Endothelial cell of umbilical vein (primary cell): ENCODE data around the gene KLRD1. TPM values are rescaled to one million over a fixed set of nuclear protein-coding genes. Genes with fewer than 3 reads are reported as not detected.

Experiments used
- BruUV-seq: library from RNA; stranded (reverse); fragments of 400-500 nt; replicated peaks from 2 replicates; lab custom pipeline; 2021; lab: Mats Ljungman, UMichigan
- CTCF ChIA-PET: fragments of 300-600, 350-600 bp; sonication (Branson Sonifier 250); formaldehyde crosslinking; loops from one replicate; lab custom pipeline; 2021; ENCODE audit warnings: antibody characterized with exemption, inconsistent platforms; lab: Charles Lee
- POLR2A ChIA-PET: fragments of 300-600, 350-600 bp; sonication (Branson Sonifier 250); formaldehyde crosslinking; loops from one replicate; lab custom pipeline; 2021; ENCODE audit warnings: antibody characterized with exemption, inconsistent platforms; lab: Charles Lee
- DNase-seq: peaks from one replicate; pipeline ENCODE4 v3.0.0-alpha.2; 2011; ENCODE audit warnings: low read depth, low spot score
- FAIRE-seq: peaks from 2 replicates; lab custom pipeline; 2011; peaks lifted over from hg19 to GRCh38; lab: Jason Lieb, UNC
- H2AFZ ChIP-seq: 2 replicates; pipeline ENCODE4 v1.6.0; 2012; ENCODE audit warnings: low read depth, low read length, control low read depth, inconsistent platforms
- H3K27ac ChIP-seq: 2 replicates; pipeline ENCODE4 v1.5.1; 2011; ENCODE audit warnings: low read depth, mild to moderate bottlenecking, control low read depth, low read length, moderate library complexity; ENCODE audit not compliant: insufficient read depth
- H3K27me3 ChIP-seq, 2 experiments: 2 replicates each; pipeline versions ENCODE4 v1.6.0 to v1.6.1; 2011; ENCODE audit warnings: low read length in 2 of 2, mixed read lengths in 1 of 2; ENCODE audit not compliant: control insufficient read depth in 2 of 2, insufficient read depth in 2 of 2
- H3K36me3 ChIP-seq, 2 experiments: 2 replicates in 1 of 2; 3 replicates in 1 of 2; pipeline ENCODE4 v1.5.1; 2011; ENCODE audit warnings: low read length in 2 of 2, mild to moderate bottlenecking in 1 of 2, moderate library complexity in 1 of 2; ENCODE audit not compliant: control insufficient read depth in 2 of 2, insufficient read depth in 2 of 2; ENCODE audit errors: extremely low read depth in 1 of 2
- H3K4me1 ChIP-seq: 3 replicates; pipeline ENCODE4 v1.5.1; 2011; ENCODE audit warnings: mild to moderate bottlenecking, low read length; ENCODE audit not compliant: control insufficient read depth, insufficient read depth; ENCODE audit errors: extremely low read depth
- H3K4me2 ChIP-seq: 2 replicates; pipeline ENCODE4 v1.6.1; 2011; ENCODE audit warnings: low read length, control low read depth, mixed read lengths; ENCODE audit not compliant: insufficient read depth
- H3K4me3 ChIP-seq, 3 experiments: fragments of 200-600 bp in 1 of 3; sonication (generic), shearing (Covaris generic) in 1 of 3; replicated peaks in 1 of 3; 2 replicates each; pipeline ENCODE4 v1.5.1; 2011 to 2016; ENCODE audit warnings: control low read depth in 3 of 3, low read length in 3 of 3, mild to moderate bottlenecking in 2 of 3, inconsistent platforms in 1 of 3, low read depth in 1 of 3, moderate library complexity in 1 of 3; ENCODE audit not compliant: insufficient read depth in 1 of 3
- H3K79me2 ChIP-seq: 2 replicates; pipeline ENCODE4 v1.6.0; 2012; ENCODE audit warnings: low read length, inconsistent platforms; ENCODE audit not compliant: control insufficient read depth, insufficient read depth
- H3K9ac ChIP-seq: replicated peaks from 2 replicates; pipeline ENCODE3; 2011; ENCODE audit warnings: low read length, control low read depth; ENCODE audit not compliant: insufficient read depth; ENCODE audit errors: extremely low read depth
- H3K9me1 ChIP-seq: replicated peaks from 3 replicates; pipeline ENCODE4 v1.6.0; 2011; ENCODE audit warnings: mild to moderate bottlenecking, low read length; ENCODE audit not compliant: control insufficient read depth, insufficient read depth; ENCODE audit errors: extremely low read depth
- H3K9me3 ChIP-seq: replicated peaks from 2 replicates; pipeline ENCODE4 v1.5.1; 2012; ENCODE audit warnings: low read length, inconsistent platforms; ENCODE audit not compliant: control insufficient read depth, insufficient read depth
- H4K20me1 ChIP-seq: replicated peaks from 2 replicates; pipeline ENCODE3; 2011; ENCODE audit warnings: mild to moderate bottlenecking, low read length; ENCODE audit not compliant: control insufficient read depth, insufficient read depth; ENCODE audit errors: extremely low read depth
- CTCF ChIP-seq, 2 donors: IDR thresholded peaks; 1 replicate in 1 of 2; 2 replicates in 1 of 2; pipeline ENCODE4 v1.5.1; 2011; ENCODE audit warnings: low read length in 2 of 2, mild to moderate bottlenecking in 2 of 2, moderate library complexity in 2 of 2, control low read depth in 1 of 2, inconsistent platforms in 1 of 2, low read depth in 1 of 2; ENCODE audit not compliant: insufficient read depth in 1 of 2; ENCODE audit errors: extremely low read depth in 1 of 2
- EZH2 ChIP-seq: IDR thresholded peaks from 2 replicates; pipeline ENCODE4 v1.6.1; 2012; ENCODE audit warnings: borderline replicate concordance, low read depth, mild to moderate bottlenecking, moderate library complexity, low read length, inconsistent platforms; ENCODE audit not compliant: severe bottlenecking
- FOS ChIP-seq: IDR thresholded peaks from 2 replicates; pipeline ENCODE4 v1.6.1; 2011; ENCODE audit warnings: mild to moderate bottlenecking, low read length, moderate library complexity, borderline replicate concordance; ENCODE audit not compliant: insufficient read depth
- GATA2 ChIP-seq: IDR thresholded peaks from 2 replicates; pipeline ENCODE4 v1.7.0; 2011; ENCODE audit warnings: low read depth, mild to moderate bottlenecking, moderate library complexity, mixed read lengths, low read length; ENCODE audit not compliant: insufficient read length, insufficient read depth
- JUN ChIP-seq: IDR thresholded peaks from 2 replicates; pipeline ENCODE4 v1.6.1; 2011; ENCODE audit warnings: borderline replicate concordance, low read depth; ENCODE audit not compliant: insufficient read length, insufficient read depth
- MAX ChIP-seq: IDR thresholded peaks from 2 replicates; pipeline ENCODE4 v1.6.1; 2011; ENCODE audit not compliant: insufficient read depth, insufficient read length
- MYC ChIP-seq: IDR thresholded peaks from one replicate; pipeline ENCODE4 v1.6.1; 2011; ENCODE audit warnings: mild to moderate bottlenecking, low read depth, low read length
- POLR2A ChIP-seq: IDR thresholded peaks from 2 replicates; pipeline ENCODE4 v1.6.1; 2012; ENCODE audit warnings: low read depth, mild to moderate bottlenecking, control low read depth, low read length
- POLR2AphosphoS5 ChIP-seq: IDR thresholded peaks from 2 replicates; pipeline ENCODE4 v1.6.1; 2012; ENCODE audit warnings: low read depth, mild to moderate bottlenecking, control low read depth, low read length, moderate library complexity; ENCODE audit not compliant: insufficient read depth
- dilution Hi-C: fragments of 300-500 bp; cut with MboI; formaldehyde crosslinking; loops from one replicate; pipeline ENCODE4 v1.15.0; 2019; ENCODE audit warnings: low sequenced_read_pairs; ENCODE audit not compliant: extremely low pct_ligation_motif_present
- intact Hi-C: fragments of 100-400 bp; cut with micrococcal nuclease; formaldehyde crosslinking; loops from one replicate; pipeline ENCODE4 v1.10.0; 2022
- polyA plus RNA-seq, 4 experiments: library from polyadenylated mRNA; depleted of rRNA in 3 of 4; stranded (reverse) in 3 of 4; unstranded in 1 of 4; fragments of >200 nt; gene quantifications; 2 replicates each; pipeline versions ENCODE4 v1.2.1 to v1.2.3, GENCODE V29; 2011 to 2012; ENCODE audit warnings: missing spikeins in 1 of 4
- total RNA-seq: library from RNA; stranded (reverse); gene quantifications from 2 replicates; pipeline ENCODE4 v1.2.3, GENCODE V29; 2021

The KLRD1 gene
- total and polyA plus RNA-seq, 2 donors (not counting 3 experiments of a cell fraction or from before 2014, with no cell fraction given), result 0.13 to 0.15 TPM

GRCh38 chr12:10260927-10261326 lies 46.7 kb upstream of the KLRD1 start:
- Histone ChIP-seq H3K4me2 (no peak overlapping the region), H3K9me1 (no peaks in the 10 kb centered on the region), H3K9ac (no peak overlapping the region), H3K79me2 (no peaks in the 10 kb centered on the region), H3K4me1 (no peaks in the 10 kb centered on the region), H3K4me3 (no peak overlapping the region), H4K20me1 (no peaks in the 10 kb centered on the region), H3K27me3 (no peaks in the 10 kb centered on the region), H3K9me3 (no peaks in the 10 kb centered on the region), H3K36me3 (no peaks in the 10 kb centered on the region), H3K27ac (no peak overlapping the region), H2AFZ (no peak overlapping the region)
- FAIRE-seq (no peak), DNase-seq (no peak)
- no TSS peak for BruUV-seq
- ChIA-PET POLR2A (no interaction called here), CTCF (no interaction called here)
- TF ChIP-seq MAX (no peak), GATA2 (no peak), CTCF (IDR thresholded peaks at IDR 0.05; ENCODE audit: extremely low read depth in 1 of 2, insufficient read depth in 1 of 2, low read depth in 1 of 2, low read length in 2 of 2) (no peak), POLR2AphosphoS5 (no peak), JUN (no peak), POLR2A (no peak), EZH2 (no peak), FOS (no peak), MYC (no peak)
- intact Hi-C loops (no loop called here), dilution Hi-C loops (no loop called here)
